Immature natural killer cell (primary cell): ENCODE data around the gene LRRFIP1. TPM values are rescaled to one million over a fixed set of nuclear protein-coding genes. Genes with fewer than 3 reads are reported as not detected.

Source experiments
- DNase-seq, 3 donors: peaks; one replicate each; pipeline ENCODE4 v3.0.0; 2022; ENCODE audit warnings: mixed read lengths in 1 of 3
- H3K27ac Mint-ChIP-seq, 6 donors: one replicate each; pipeline ENCODE4 v1.8.0; 2020; ENCODE audit warnings: mixed read lengths in 6 of 6, mild to moderate bottlenecking in 5 of 6, inconsistent platforms in 4 of 6, moderate library complexity in 3 of 6
- H3K27me3 Mint-ChIP-seq, 3 donors: one replicate each; pipeline ENCODE4 v1.8.0; 2020 to 2021; ENCODE audit warnings: low read depth in 3 of 3, mild to moderate bottlenecking in 3 of 3, mixed read lengths in 3 of 3, moderate library complexity in 3 of 3, inconsistent platforms in 1 of 3
- H3K36me3 Mint-ChIP-seq, 3 donors: one replicate each; pipeline ENCODE4 v1.8.0; 2020; ENCODE audit warnings: mixed read lengths in 3 of 3, inconsistent platforms in 2 of 3, mild to moderate bottlenecking in 2 of 3
- H3K4me1 Mint-ChIP-seq, 2 donors: one replicate each; pipeline ENCODE4 v1.8.0; 2020; ENCODE audit warnings: inconsistent platforms in 2 of 2, mild to moderate bottlenecking in 2 of 2, mixed read lengths in 2 of 2, moderate library complexity in 1 of 2
- H3K4me3 Mint-ChIP-seq, 5 donors: one replicate each; pipeline ENCODE4 v1.8.0; 2020; ENCODE audit warnings: mild to moderate bottlenecking in 5 of 5, mixed read lengths in 5 of 5, inconsistent platforms in 3 of 5, moderate library complexity in 3 of 5
- H3K9me3 Mint-ChIP-seq, 6 donors: one replicate each; pipeline ENCODE4 v1.8.0; 2020; ENCODE audit warnings: mild to moderate bottlenecking in 6 of 6, mixed read lengths in 6 of 6, inconsistent platforms in 4 of 6, moderate library complexity in 3 of 6
- polyA plus RNA-seq, 3 donors: library from polyadenylated mRNA; unstranded; fragments of 300-500 nt; fragmentation: Illumina TruSeq; gene quantifications; one replicate each; pipeline ENCODE4 v1.2.3, GENCODE V29; 2021

The LRRFIP1 gene
- polyA plus RNA-seq, 3 donors from 2014 or later = 62.5 to 137 (median 80.0) TPM

DNA sequence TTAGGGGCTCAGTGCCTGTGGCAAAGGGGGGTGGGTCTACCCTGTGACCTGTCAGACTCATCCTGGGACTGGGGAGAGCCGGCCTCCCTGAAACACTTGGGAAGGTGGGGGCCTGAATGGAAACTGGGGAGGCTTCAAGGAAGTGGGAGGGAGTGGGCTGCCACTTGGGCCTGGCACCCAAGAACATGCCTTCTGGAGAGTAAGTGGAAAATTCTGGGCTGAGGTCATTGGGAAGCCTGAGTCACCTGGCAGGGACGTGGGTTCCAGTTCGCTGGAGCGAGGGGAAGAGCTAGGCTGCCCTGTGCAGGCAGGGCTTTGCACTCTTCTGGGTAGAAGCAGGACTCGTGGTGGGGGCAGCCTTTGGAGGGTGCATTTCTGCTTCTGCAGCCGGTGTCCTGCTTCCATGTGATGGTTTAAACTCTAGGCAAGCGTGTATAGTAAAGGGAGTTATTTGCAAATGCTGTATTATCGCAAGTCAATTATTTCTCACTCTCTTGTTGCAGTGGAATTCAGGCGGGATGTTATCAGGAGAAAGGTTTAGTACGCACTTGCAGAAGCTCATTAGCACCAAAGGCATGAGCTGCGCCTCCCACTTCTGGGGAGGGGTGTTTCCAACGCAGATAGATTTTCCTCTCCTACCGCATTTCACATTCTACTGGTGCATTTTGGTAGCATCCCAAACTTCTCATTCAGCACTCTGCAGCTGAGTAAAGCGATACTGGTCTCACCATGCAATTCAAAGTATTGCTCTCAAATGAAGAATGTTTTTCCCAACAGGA, 3.8 kb downstream of the LRRFIP1 start:
- Mint-ChIP-seq H3K27ac (no peak overlapping the region), H3K9me3 (peaks cover 0 to 5% (median under 1%) of the 10 kb centered on the region in 6 donors), H3K4me1 (peaks cover 18 to 23% of the 10 kb centered on the region in 2 donors), H3K4me3 (no peak overlapping the region), H3K27me3 (peaks cover 6 to 16% (median 13%) of the 10 kb centered on the region in 3 donors), H3K36me3 (peaks cover 1 to 14% (median 5%) of the 10 kb centered on the region in 3 donors)
- DNase-seq = no peak

DNA sequence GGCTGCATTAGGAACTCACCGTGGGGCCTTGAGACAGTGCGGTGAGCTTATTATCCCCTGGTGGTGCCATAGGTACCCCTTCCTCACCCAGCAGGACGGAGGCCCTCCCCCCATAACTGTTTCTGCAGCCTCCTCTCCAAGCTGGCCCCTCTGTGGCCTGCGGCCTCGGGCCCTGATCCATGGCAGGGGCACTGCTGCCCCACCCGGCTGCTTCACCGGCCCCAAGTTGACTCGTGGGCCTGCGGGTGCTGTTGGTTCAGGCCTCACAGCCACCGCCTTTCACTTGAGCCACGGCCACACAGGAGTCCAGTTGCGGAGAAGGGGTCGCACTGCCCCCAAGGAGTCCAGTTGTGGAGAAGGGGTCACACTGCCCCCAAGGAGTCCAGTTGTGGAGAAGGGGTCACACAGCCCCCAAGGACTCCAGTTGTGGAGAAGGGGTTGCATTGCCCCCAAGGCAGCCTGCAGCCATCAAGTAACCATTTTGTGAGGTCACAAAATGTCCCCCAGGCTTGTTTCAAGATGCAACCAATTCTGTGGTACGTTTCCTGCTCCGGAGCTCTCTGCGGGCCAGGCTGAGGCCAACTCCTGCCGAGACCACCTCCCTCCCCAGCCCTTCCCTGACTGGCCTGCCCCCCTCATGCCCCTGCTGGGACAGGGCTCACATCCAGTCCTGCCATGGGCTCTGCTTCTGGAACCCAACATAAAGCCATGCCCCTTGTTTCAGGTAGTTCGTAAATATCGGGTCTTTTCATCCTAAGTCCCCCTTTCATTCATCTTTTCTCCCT, 4.6 kb downstream of the LRRFIP1 start:
- Mint-ChIP-seq H3K4me3 (no peak overlapping the region), H3K9me3 (peaks cover 0 to 6% (median 5%) of the 10 kb centered on the region in 6 donors)

DNA sequence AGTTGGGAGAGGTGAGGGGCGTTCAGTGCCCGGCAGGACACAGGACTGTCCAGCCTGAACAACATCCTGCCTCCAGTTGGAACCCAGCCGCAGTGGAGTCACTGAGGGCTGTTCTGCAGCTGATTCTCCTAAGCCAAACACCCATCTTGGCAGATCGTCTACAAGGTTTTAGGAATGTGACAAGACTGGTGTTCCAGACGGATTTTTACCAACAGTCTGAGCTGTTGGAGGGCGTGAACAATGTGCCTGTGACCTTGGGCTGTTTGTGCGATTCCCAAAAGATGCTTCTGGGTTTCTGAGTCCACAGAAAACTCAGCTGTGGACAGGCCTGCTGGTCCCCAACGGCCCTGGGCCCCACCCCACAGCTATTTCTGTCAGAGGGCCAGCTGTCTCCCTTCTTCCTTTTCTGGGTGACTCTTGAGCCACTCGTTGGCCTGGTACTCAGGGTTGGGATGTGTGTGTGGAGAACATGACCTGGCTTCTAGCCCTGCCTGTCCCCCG, 5.7 kb downstream of the LRRFIP1 start:
- H3K27ac Mint-ChIP-seq = no peak overlapping the region

More for the DNA sequence above, 4.6 kb downstream of the LRRFIP1 start:
- Mint-ChIP-seq H3K27ac (no peak overlapping the region), H3K4me1 (peaks cover 19 to 31% of the 10 kb centered on the region in 2 donors), H3K36me3 (peaks cover 4 to 18% (median 5%) of the 10 kb centered on the region in 3 donors), H3K27me3 (peaks cover 6 to 16% (median 16%) of the 10 kb centered on the region in 3 donors)
- DNase-seq = no peak

DNA sequence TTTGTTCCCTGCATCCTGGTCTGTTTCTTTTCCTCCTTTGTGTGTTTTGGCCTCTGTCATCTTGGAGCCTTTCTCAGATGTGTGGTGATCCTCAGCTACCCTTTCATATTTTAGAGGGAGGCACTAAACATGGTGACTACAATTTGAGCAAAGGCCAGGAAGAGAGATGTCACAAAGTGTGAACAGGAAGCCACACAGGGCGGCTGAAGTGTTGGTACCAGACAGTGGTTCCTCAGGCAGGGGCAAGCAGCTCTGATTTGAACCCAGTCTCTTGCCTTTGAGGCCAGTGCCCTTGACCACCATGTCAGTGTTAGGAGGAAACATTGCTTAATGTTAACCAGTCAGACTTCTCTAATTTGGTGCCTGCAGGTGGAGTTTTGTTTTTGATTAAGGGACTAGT, 9.2 kb downstream of the LRRFIP1 start:
- peaks cover 2 to 5% (median 3%) of the 10 kb centered on the region in 3 donors for H3K27me3 Mint-ChIP-seq

More for the DNA sequence above, 5.7 kb downstream of the LRRFIP1 start:
- Mint-ChIP-seq H3K4me1 (peaks cover 26 to 37% of the 10 kb centered on the region in 2 donors), H3K9me3 (peaks cover 0 to 6% (median 5%) of the 10 kb centered on the region in 6 donors), H3K4me3 (no peak overlapping the region), H3K27me3 (peaks cover 6 to 15% (median 14%) of the 10 kb centered on the region in 3 donors), H3K36me3 (peaks cover 4 to 18% (median 5%) of the 10 kb centered on the region in 3 donors)
- no peak for DNase-seq

DNA sequence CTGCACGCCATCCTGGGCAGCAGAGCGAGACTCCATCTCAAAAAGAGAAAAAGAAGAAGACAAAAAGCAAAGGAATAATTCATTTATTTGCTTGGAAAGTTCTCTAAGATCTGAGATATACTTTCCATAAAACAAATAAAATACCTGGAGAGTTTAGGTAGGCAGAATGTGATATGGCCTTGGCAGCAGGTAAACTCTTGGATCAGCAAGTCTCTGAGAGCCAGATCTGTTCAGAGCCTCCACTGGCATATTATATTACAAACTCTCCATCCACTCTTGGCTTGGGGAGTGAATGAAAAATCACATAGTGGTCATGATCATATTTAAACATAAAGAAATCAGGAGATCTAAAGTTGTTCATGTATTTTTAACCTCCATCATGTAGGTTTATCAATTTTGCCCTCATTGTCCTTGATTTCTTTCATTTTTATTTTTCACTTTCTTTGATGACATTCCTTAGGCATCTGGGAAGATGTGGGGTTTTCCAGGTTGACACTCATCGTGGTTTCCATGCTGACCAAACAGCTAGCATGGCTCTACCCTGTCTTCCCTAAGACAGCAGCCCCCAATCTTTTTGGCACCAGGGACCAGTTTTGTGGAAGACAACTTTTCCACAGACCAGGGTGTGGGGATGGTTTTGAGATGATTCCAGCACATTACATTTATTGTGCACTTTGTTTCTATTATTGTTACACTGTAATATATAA, 10.2 kb downstream of the LRRFIP1 start:
- H3K4me1 Mint-ChIP-seq = peaks cover 20 to 21% of the 10 kb centered on the region in 2 donors
- H3K27ac Mint-ChIP-seq = peak overlapping the region in 2 of 6 donors; percentile 84 to 85
- no peak overlapping the region for H3K4me3 Mint-ChIP-seq
- DNase-seq = no peak
- H3K9me3 Mint-ChIP-seq = peaks cover 0 to 5% (median 5%) of the 10 kb centered on the region in 6 donors
- peaks cover 4 to 13% (median 5%) of the 10 kb centered on the region in 3 donors for H3K36me3 Mint-ChIP-seq
- peaks cover 2 to 5% (median 2%) of the 10 kb centered on the region in 3 donors for H3K27me3 Mint-ChIP-seq

More for the DNA sequence above, 9.2 kb downstream of the LRRFIP1 start:
- Mint-ChIP-seq H3K36me3 (peaks cover 4 to 13% (median 5%) of the 10 kb centered on the region in 3 donors), H3K4me3 (peak overlapping the region; percentile 8 to 59 (median 23)), H3K4me1 (peaks cover 20 to 21% of the 10 kb centered on the region in 2 donors), H3K27ac (peak overlapping the region; percentile 77 to 91 (median 83)), H3K9me3 (peaks cover 0 to 5% (median 5%) of the 10 kb centered on the region in 6 donors)
- DNase-seq = peak; percentile 60 to 67 (median 65)

DNA sequence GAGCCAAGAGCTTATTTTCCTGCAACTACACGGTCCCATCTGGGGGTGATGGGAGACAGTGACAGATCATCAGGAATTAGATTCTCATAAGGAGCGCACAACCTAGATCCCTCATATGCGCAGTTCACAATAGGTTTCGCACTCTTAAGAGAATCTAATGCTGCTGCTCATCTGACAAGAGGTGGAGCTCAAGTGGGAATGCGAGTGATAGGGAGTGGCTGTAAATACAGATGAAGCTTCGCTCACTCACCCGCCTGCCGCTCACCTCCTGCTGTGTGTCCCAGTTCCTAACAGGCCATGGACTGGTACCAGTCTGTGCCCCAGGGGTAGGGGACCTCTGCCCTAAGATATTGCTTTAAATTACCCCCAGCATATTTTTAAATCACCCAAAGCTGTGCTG, 10.8 kb downstream of the LRRFIP1 start:
- Mint-ChIP-seq H3K4me1 (peaks cover 20 to 21% of the 10 kb centered on the region in 2 donors), H3K4me3 (no peak overlapping the region), H3K27me3 (peaks cover 0 to 5% (median 2%) of the 10 kb centered on the region in 3 donors), H3K36me3 (peaks cover 4 to 13% (median 5%) of the 10 kb centered on the region in 3 donors), H3K27ac (no peak overlapping the region), H3K9me3 (peaks cover 0 to 5% (median 5%) of the 10 kb centered on the region in 6 donors)
- no peak for DNase-seq

DNA sequence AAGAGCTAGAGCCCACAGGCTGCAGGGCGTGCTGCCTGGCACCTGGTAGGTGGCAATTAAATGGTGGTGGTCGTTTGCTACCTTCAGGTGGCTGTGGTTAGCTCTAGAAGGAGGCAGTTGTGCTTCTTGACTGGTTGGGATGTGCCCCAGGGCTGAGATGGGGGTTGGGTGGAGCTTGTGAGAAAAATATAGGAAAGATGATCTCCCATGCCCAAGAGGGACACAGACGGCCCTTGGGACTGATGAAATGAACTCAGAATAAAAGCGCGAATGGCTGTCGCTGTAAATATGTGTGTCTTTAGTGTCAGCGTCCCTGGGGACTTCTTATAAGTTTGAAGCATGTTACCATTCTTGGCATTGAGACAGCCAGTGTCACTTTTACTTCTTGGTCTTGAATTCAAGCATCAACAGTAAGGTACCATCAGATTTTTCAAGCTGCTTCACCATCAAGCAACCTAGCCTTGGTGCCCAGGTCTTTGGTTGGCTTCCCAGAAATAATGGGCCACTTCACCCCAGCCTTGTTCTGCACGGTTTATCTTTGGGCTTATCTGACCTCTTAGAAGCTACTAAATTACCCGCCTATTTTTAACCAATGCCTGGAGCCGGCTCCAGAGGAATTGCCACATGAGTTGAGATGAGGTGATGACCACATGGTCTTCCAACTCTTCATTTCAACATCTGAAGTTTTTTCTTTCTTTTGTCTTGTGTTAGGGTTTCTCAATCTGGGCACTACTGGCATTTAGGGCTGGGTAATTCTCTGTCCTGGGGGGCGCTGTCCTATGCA, 11.9 kb downstream of the LRRFIP1 start:
- Mint-ChIP-seq H3K9me3 (peaks cover 0 to 5% (median 5%) of the 10 kb centered on the region in 6 donors), H3K4me3 (no peak overlapping the region), H3K36me3 (peaks cover 4 to 13% (median 5%) of the 10 kb centered on the region in 3 donors), H3K27me3 (peaks cover 0 to 5% (median 2%) of the 10 kb centered on the region in 3 donors), H3K4me1 (peaks cover 20 to 21% of the 10 kb centered on the region in 2 donors), H3K27ac (no peak overlapping the region)
- DNase-seq = no peak

DNA sequence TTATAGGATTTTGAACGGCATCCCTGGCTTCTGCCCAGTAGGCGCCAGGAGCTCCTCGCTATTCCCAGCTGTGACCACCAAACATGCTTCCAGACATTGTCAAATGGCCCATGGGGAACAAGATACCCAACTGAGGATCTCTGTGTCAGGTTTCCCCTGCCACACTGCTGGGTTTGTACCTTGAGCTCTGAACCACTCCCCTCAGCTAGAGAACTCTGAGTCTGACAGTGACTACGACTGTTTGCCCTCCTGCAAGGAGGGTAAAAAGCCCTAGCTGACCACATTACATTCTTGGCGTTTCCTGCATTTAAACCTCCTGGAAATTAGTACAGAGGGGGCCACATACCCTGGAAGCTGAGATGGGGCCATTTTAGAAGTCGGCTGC, 12.4 kb downstream of the LRRFIP1 start:
- Mint-ChIP-seq H3K36me3 (peaks cover 3 to 9% (median 4%) of the 10 kb centered on the region in 3 donors), H3K9me3 (peaks cover 0 to 5% (median 2%) of the 10 kb centered on the region in 6 donors), H3K27me3 (peaks cover 2 to 5% (median 4%) of the 10 kb centered on the region in 3 donors), H3K4me3 (no peak overlapping the region), H3K4me1 (peaks cover 20 to 21% of the 10 kb centered on the region in 2 donors), H3K27ac (no peak overlapping the region)
- no peak for DNase-seq

DNA sequence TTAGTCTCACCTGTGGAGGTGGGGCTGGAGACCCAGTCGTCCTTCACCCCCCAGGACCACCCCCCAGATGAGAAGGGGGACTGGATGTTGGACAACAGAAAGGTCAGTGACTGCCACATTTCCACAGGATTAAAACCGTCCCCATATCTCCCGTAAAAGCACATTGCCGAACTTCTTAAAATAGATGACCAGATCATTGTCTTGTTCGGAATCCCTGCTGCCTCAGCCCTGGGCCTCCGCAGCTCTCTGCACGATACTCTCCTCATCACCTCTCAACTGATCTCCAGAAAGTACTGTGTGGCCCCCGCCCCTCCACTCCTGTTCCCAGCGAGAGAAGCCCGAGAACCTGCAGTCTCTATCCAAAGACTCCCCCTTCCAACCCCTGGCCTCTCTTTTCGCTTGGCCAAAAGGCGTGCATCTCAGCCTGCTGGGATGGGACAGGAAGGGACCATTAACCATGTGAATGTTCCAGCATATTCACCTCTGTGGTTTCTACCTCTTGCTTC, 13.2 kb downstream of the LRRFIP1 start:
- peaks cover 20 to 21% of the 10 kb centered on the region in 2 donors for H3K4me1 Mint-ChIP-seq
- no peak overlapping the region for H3K4me3 Mint-ChIP-seq
- no peak overlapping the region for H3K27ac Mint-ChIP-seq
- DNase-seq = no peak
- H3K9me3 Mint-ChIP-seq = peaks cover 0 to 5% (median 2%) of the 10 kb centered on the region in 6 donors
- H3K27me3 Mint-ChIP-seq = peaks cover 2 to 5% (median 5%) of the 10 kb centered on the region in 3 donors
- H3K36me3 Mint-ChIP-seq = peaks cover 0 to 8% (median 4%) of the 10 kb centered on the region in 3 donors

DNA sequence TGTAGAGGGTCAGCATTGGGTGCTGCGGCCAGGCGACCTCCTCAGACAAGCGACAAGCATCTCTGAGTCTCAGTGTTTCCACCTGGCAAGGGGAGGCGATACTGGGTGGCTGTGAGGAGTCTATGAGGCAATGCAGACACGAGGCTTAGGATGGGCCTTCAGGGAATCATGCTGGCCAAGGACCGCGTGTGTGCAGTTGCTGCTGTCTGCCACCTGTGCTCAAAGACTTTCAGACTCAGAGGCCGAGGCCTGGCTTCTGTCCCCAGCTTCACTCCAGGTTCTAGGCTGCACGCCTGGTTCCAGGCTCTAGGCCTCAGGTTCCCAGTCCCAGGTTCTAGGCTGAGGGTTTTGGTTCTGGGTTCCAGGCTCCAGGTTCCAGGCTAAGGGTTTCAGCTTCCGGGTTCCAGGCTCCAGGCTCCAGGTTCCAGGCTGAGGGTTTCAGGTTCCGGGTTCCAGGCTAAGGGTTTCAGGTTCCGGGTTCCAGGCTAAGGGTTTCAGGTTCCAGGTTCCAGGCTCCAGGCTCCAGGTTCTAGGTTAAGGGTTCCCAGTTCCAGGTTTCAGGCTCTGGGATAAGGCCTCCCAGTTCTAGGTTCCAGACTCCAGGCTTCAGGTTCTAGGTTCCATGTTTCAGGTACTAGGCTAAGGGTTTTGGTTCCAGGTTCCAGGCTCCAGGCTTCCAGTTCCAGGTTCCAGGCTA, 14.8 kb downstream of the LRRFIP1 start:
- peaks cover 2 to 5% (median 2%) of the 10 kb centered on the region in 3 donors for H3K27me3 Mint-ChIP-seq
- no peak overlapping the region for H3K27ac Mint-ChIP-seq

DNA sequence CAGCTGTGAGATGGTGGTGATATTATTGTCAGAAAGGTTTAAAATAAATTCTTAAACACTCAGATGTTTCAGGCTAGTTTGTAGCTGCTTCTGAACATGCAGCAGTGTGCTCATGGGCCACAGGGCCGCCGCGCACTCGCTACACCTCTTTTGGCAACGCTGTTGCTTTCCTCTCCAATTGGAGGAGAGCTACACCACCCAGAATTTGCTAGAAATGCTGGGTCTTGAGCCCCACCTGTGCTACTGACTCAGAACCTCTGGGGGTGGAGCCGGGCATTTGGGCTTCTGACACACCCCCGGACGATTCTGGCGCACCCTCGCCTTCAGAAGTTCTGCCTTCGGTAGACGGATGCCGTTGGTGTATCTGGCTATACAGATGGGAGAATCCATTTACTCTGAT, 15.7 kb downstream of the LRRFIP1 start:
- Mint-ChIP-seq H3K27ac (no peak overlapping the region), H3K4me3 (no peak overlapping the region), H3K36me3 (peaks cover 0 to 3% (median 0%) of the 10 kb centered on the region in 3 donors), H3K4me1 (peaks cover 0 to 2% of the 10 kb centered on the region in 2 donors), H3K27me3 (peaks cover 2 to 7% (median 2%) of the 10 kb centered on the region in 3 donors), H3K9me3 (no peaks in the 10 kb centered on the region)
- no peak for DNase-seq

More for the DNA sequence above, 14.8 kb downstream of the LRRFIP1 start:
- H3K4me3 Mint-ChIP-seq = no peak overlapping the region
- no peaks in the 10 kb centered on the region for H3K9me3 Mint-ChIP-seq
- peaks cover 0 to 3% (median 0%) of the 10 kb centered on the region in 3 donors for H3K36me3 Mint-ChIP-seq
- DNase-seq = no peak
- peaks cover 7 to 9% of the 10 kb centered on the region in 2 donors for H3K4me1 Mint-ChIP-seq
